Kidney (tissue), 14 donors: Measurements from ENCODE around the gene TSEN34. TPM values are rescaled to one million over a fixed set of nuclear protein-coding genes. Genes with fewer than 3 reads are reported as not detected.

ENCODE experiments used
- DNase-seq, 5 donors: peaks; one replicate each; pipeline ENCODE4 v3.0.0-alpha.2; 2013 to 2020
- FAIRE-seq: peaks from 2 replicates; lab custom pipeline; 2012; peaks lifted over from hg19 to GRCh38; lab: Jason Lieb, UNC
- H3K27ac ChIP-seq, 2 donors: one replicate each; pipeline ENCODE4 v1.7.0; 2013; ENCODE audit warnings: low read depth in 2 of 2, low read length in 2 of 2, inconsistent platforms in 1 of 2
- H3K27me3 ChIP-seq: one replicate; pipeline ENCODE4 v1.7.1; 2013; ENCODE audit warnings: low read length, inconsistent platforms; ENCODE audit not compliant: control insufficient read depth, insufficient read depth
- H3K36me3 ChIP-seq, 3 donors: one replicate each; pipeline versions ENCODE4 v1.7.0 to v1.7.1; 2013; ENCODE audit warnings: low read length in 3 of 3, control low read depth in 1 of 3, inconsistent platforms in 1 of 3; ENCODE audit not compliant: insufficient read depth in 3 of 3, control insufficient read depth in 2 of 3
- H3K4me1 ChIP-seq, 3 donors: one replicate each; pipeline versions ENCODE4 v1.7.0 to v1.7.1; 2013; ENCODE audit warnings: low read length in 3 of 3, inconsistent platforms in 1 of 3, low read depth in 1 of 3; ENCODE audit not compliant: control insufficient read depth in 2 of 3, insufficient read depth in 2 of 3
- H3K4me3 ChIP-seq, 3 donors: one replicate each; pipeline versions ENCODE4 v1.7.0 to v1.8.1; 2013; ENCODE audit warnings: low read length in 3 of 3, control low read depth in 1 of 3, inconsistent platforms in 1 of 3
- H3K9ac ChIP-seq, 3 donors: one replicate each; pipeline versions ENCODE4 v1.7.0 to v1.7.1; 2013; ENCODE audit warnings: low read length in 3 of 3, control low read depth in 1 of 3, inconsistent platforms in 1 of 3
- H3K9me3 ChIP-seq, 3 donors: one replicate each; pipeline versions ENCODE4 v1.7.0 to v1.7.1; 2013; ENCODE audit warnings: low read length in 3 of 3, control low read depth in 1 of 3, inconsistent platforms in 1 of 3; ENCODE audit not compliant: control insufficient read depth in 2 of 3, insufficient read depth in 1 of 3
- CTCF ChIP-seq: IDR thresholded peaks from 3 replicates; pipeline ENCODE4 v1.5.1; 2012; ENCODE audit warnings: mild to moderate bottlenecking, moderate library complexity, borderline replicate concordance; ENCODE audit not compliant: insufficient read depth; ENCODE audit errors: extremely low read depth
- intact Hi-C: fragments of 100-400 bp; cut with DNase I; formaldehyde crosslinking; loops from one replicate; pipeline ENCODE4 v1.11.1; 2022
- polyA plus RNA-seq: library from polyadenylated mRNA; stranded (reverse); fragments of 350-450 nt; fragmentation: Illumina TruSeq; extraction: RNeasy Lipid Tissue Mini Kit (QIAGEN cat#74804); gene quantifications from one replicate; pipeline ENCODE4 v1.2.3, GENCODE V29; 2014; ENCODE audit warnings: low read depth, low replicate concordance; ENCODE audit not compliant: insufficient read depth
- total RNA-seq: library from RNA; stranded (reverse); fragmentation: NEBNext Ultra II Directional; extraction: Animal tissue kit (Norgen Biotek cat#: 25700); gene quantifications from one replicate; pipeline ENCODE4 v1.2.1, GENCODE V29; 2021
- donor health status: control.
- donor health status: control.
- donor health status: control.
- donor health status: control.
- donor health status: control.
- donor health status: DM: yes; HTN: yes; CAD: no.
- donor health status: Normal renal cell carcinoma (clear cell type).

TSEN34 gene
- total and polyA plus RNA-seq, 2 donors from 2014 or later = 33.8 to 51.0 TPM

GRCh38 chr19:54207676-54207982 is 16.5 kb downstream of the TSEN34 start:
- H3K4me3 ChIP-seq = no peak overlapping the region
- peaks cover 10 to 40% (median 31%) of the 10 kb centered on the region in 3 donors for H3K4me1 ChIP-seq
- DNase-seq (peak in 1 of 5 donors; percentile 77), FAIRE-seq (no peak)
- intact Hi-C loops = no loop called here
- H3K9ac ChIP-seq = no peak overlapping the region
- H3K9me3 ChIP-seq = no peaks in the 10 kb centered on the region
- H3K27ac ChIP-seq = peak overlapping the region in 1 of 2 donors; percentile 29
- H3K27me3 ChIP-seq = no peaks in the 10 kb centered on the region
- TF ChIP-seq CTCF = no peak
- H3K36me3 ChIP-seq = peaks cover 12 to 48% (median 28%) of the 10 kb centered on the region in 3 donors

DNA sequence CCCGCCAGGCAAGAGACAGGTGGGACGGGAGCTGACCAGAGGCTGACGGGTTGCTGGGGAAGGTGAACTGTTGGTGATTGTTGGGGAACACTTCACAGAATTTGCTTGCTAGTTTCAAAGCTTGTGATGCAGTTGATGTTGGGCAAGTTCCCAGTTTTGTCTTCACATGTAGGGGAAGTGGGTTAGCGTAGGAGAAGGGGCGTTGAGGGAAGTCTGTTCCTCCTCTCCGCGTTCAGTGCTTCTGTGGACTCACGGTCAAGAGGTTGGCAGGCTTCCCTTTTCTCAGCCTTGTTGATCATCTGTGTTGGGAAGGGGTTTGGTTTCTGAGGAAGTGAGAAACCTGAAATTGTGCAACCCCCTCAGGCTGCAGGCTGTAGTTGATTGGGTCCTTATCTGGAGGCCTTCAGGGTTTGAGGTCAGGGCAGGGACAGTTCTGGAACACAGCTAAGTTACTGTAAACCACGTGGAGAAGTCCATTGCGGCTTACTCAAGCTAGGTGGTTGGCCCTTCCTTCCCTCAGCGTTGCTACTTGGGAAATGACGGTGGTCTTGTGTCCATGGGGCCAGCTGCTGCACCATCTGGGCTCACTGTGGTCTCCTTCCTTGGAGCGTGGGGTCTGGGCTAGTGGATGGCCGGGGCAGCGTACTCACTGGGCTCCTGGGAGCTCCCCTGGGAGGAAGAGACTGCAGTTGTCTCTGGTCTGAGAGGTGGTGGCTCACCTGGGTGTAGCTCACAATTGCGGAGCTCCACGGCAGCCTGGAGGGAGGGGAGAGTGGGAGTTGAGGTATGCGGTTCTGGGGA is 17.1 kb downstream of the TSEN34 start:
- no peaks in the 10 kb centered on the region for H3K9me3 ChIP-seq

DNA sequence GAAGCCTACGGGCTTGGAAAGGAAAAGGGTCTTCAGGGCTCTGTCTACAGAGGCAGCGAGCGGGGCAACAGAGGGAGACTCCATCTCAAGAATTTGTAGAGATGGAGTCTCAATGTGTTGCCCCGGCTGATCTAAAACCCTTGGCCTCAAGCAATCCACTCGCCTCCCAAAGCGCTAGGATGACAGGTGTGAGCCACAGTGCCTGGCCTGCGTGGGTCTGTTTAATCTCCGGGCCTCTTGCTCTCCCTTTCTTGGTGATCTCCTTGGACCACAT is 17.6 kb downstream of the TSEN34 start:
- Histone ChIP-seq H3K9me3 (no peaks in the 10 kb centered on the region), H3K9ac (no peak overlapping the region), H3K27ac (peak overlapping the region; percentile 87 to 93), H3K27me3 (no peaks in the 10 kb centered on the region), H3K4me1 (peaks cover 6 to 34% (median 24%) of the 10 kb centered on the region in 3 donors), H3K4me3 (no peak overlapping the region), H3K36me3 (peaks cover 6 to 42% (median 27%) of the 10 kb centered on the region in 3 donors)
- intact Hi-C loops = no loop called here
- DNase-seq = no peak
- no peak for TF ChIP-seq CTCF
- no peak for FAIRE-seq

More for the DNA sequence above, 17.1 kb downstream of the TSEN34 start:
- TF ChIP-seq CTCF = no peak
- H3K4me1 ChIP-seq = peaks cover 7 to 34% (median 25%) of the 10 kb centered on the region in 3 donors
- H3K4me3 ChIP-seq = no peak overlapping the region
- H3K36me3 ChIP-seq = peaks cover 7 to 42% (median 27%) of the 10 kb centered on the region in 3 donors
- no peak for FAIRE-seq
- no peaks in the 10 kb centered on the region for H3K27me3 ChIP-seq
- no peak overlapping the region for H3K9ac ChIP-seq
- intact Hi-C loops = no loop called here
- H3K27ac ChIP-seq = peak overlapping the region; percentile 71 to 93
- peak in 4 of 5 donors; percentile 16 to 79 (median 40) for DNase-seq
